HCT116 (cell line): ENCODE data around the gene MYH15. TPM values are rescaled to one million over a fixed set of nuclear protein-coding genes. Genes with fewer than 3 reads are reported as not detected.

Experiments
- ATAC-seq: fragments of 200-7000 bp; cut with Tn5 transposase; 2 replicates; pipeline ENCODE4 v1.9.1; 2020; ENCODE audit warnings: mild to moderate bottlenecking, moderate library complexity
- BruUV-seq: library from RNA; stranded (reverse); fragments of 400-500 nt; replicated peaks from 2 replicates; lab custom pipeline; 2021; lab: Mats Ljungman, UMichigan
- CTCF ChIA-PET: fragments of 300-600 bp; sonication (Branson Sonifier 250); formaldehyde crosslinking; loops from one replicate; lab custom pipeline; 2021; ENCODE audit warnings: antibody characterized with exemption; lab: Charles Lee
- POLR2A ChIA-PET: fragments of 300-600, 350-600 bp; sonication (Branson Sonifier 250); formaldehyde crosslinking; loops from one replicate; lab custom pipeline; 2021; ENCODE audit warnings: antibody characterized with exemption; lab: Charles Lee
- RAD21 ChIA-PET, 2 experiments: fragments of 300-600 bp; sonication (Branson Sonifier 250); formaldehyde crosslinking; loops; one replicate each; lab custom pipeline; 2023; ENCODE audit warnings: low total read pairs in 2 of 2; ENCODE audit not compliant: uncharacterized antibody in 2 of 2, unreplicated experiment in 2 of 2, low non-redundant PET in 1 of 2; lab: Charles Lee
- DNase-seq: peaks from one replicate; pipeline ENCODE4 v3.0.0-alpha.2; 2010; ENCODE audit warnings: low read depth, low spot score
- H2AFZ ChIP-seq: fragments of 200-600 bp; shearing (Covaris generic), sonication (generic); 2 replicates; pipeline ENCODE4 v1.6.1; 2017; ENCODE audit warnings: low read depth, mixed run types, mixed read lengths, antibody characterized with exemption, low read length; ENCODE audit not compliant: poor library complexity, severe bottlenecking
- H3K27ac ChIP-seq: 2 replicates; pipeline ENCODE4 v1.5.1; 2012; ENCODE audit warnings: low read depth, low read length
- H3K27me3 ChIP-seq: fragments of 200-600 bp; sonication (generic); 2 replicates; pipeline ENCODE4 v1.6.1; 2016; ENCODE audit warnings: mixed run types, low read length, mixed read lengths; ENCODE audit not compliant: insufficient read depth
- H3K36me3 ChIP-seq, 2 experiments: fragments of 200-500 bp in 1 of 2; fragments of 200-600 bp in 1 of 2; sonication (Bioruptor generic) in 1 of 2; sonication (generic) in 1 of 2; 2 replicates each; pipeline versions ENCODE4 v1.5.1 to v1.6.1; 2014 to 2016; ENCODE audit warnings: low read length in 2 of 2, inconsistent platforms in 1 of 2, mixed read lengths in 1 of 2, mixed run types in 1 of 2; ENCODE audit not compliant: insufficient read depth in 2 of 2, control insufficient read depth in 1 of 2
- H3K4me1 ChIP-seq, 2 experiments: fragments of 200-600 bp in 1 of 2; sonication (generic) in 1 of 2; 2 replicates each; pipeline versions ENCODE4 v1.5.1 to v1.6.1; 2012 to 2017; ENCODE audit warnings: low read length in 2 of 2, inconsistent platforms in 1 of 2, mild to moderate bottlenecking in 1 of 2, mixed read lengths in 1 of 2, mixed run types in 1 of 2, moderate library complexity in 1 of 2; ENCODE audit not compliant: insufficient read depth in 2 of 2, control insufficient read depth in 1 of 2
- H3K4me2 ChIP-seq: fragments of 200-600 bp; sonication (generic); 2 replicates; pipeline ENCODE4 v1.6.1; 2017; ENCODE audit warnings: mixed run types, low read length, mixed read lengths
- H3K4me3 ChIP-seq, 2 experiments: fragments of 200-600 bp in 1 of 2; sonication (generic) in 1 of 2; replicated peaks in 1 of 2; 2 replicates each; pipeline ENCODE4 v1.5.1; 2011 to 2016; ENCODE audit warnings: low read length in 2 of 2, control low read depth in 1 of 2, low read depth in 1 of 2, mild to moderate bottlenecking in 1 of 2, mixed read lengths in 1 of 2, mixed run types in 1 of 2
- H3K79me2 ChIP-seq: fragments of 200-600 bp; sonication (generic); 2 replicates; pipeline ENCODE4 v1.6.1; 2017; ENCODE audit warnings: mild to moderate bottlenecking, mixed run types, low read length, moderate library complexity, mixed read lengths; ENCODE audit not compliant: insufficient read depth
- H3K9ac ChIP-seq: fragments of 200-600 bp; sonication (generic); 2 replicates; pipeline ENCODE4 v1.6.1; 2016; ENCODE audit warnings: low read length, mixed read lengths
- H3K9me2 ChIP-seq: fragments of 200-600 bp; sonication (generic), shearing (Covaris generic); 2 replicates; pipeline ENCODE4 v1.6.1; 2017; ENCODE audit warnings: mixed run types, mild to moderate bottlenecking, moderate library complexity; ENCODE audit not compliant: insufficient read depth
- H3K9me3 ChIP-seq, 2 experiments: fragments of 200-500 bp in 1 of 2; fragments of 200-600 bp in 1 of 2; sonication (Bioruptor generic) in 1 of 2; sonication (generic) in 1 of 2; 2 replicates each; pipeline ENCODE4 v1.6.1; 2014 to 2017; ENCODE audit warnings: low read length in 2 of 2, mixed read lengths in 2 of 2, inconsistent platforms in 1 of 2, low read depth in 1 of 2, mild to moderate bottlenecking in 1 of 2, mixed run types in 1 of 2, moderate library complexity in 1 of 2; ENCODE audit not compliant: control insufficient read depth in 1 of 2, insufficient read depth in 1 of 2
- H4K20me1 ChIP-seq: fragments of 200-600 bp; sonication (generic), shearing (Covaris generic); 2 replicates; pipeline ENCODE4 v1.6.1; 2017; ENCODE audit warnings: mixed run types, mild to moderate bottlenecking, moderate library complexity; ENCODE audit not compliant: insufficient read depth
- CBX3 ChIP-seq: IDR thresholded peaks from 2 replicates; pipeline ENCODE4 v1.6.1; 2012; ENCODE audit warnings: low read depth
- CEBPB ChIP-seq: IDR thresholded peaks from 2 replicates; pipeline ENCODE4 v1.6.1; 2012; ENCODE audit warnings: low read depth
- EGR1 ChIP-seq: IDR thresholded peaks from 2 replicates; pipeline ENCODE4 v1.6.1; 2012; ENCODE audit warnings: low read depth
- EZH2 ChIP-seq: fragments of 200-600 bp; sonication (generic); IDR thresholded peaks from 2 replicates; pipeline ENCODE4 v1.6.1; 2017; ENCODE audit warnings: antibody characterized with exemption, mixed run types
- EZH2phosphoT487 ChIP-seq: fragments of 200-600 bp; IDR thresholded peaks from 2 replicates; pipeline ENCODE4 v1.6.1; 2018; ENCODE audit warnings: antibody characterized with exemption, borderline replicate concordance
- JUND ChIP-seq: IDR thresholded peaks from 2 replicates; pipeline ENCODE4 v1.6.1; 2012
- POLR2AphosphoS5 ChIP-seq: IDR thresholded peaks from 2 replicates; pipeline ENCODE4 v1.6.1; 2011; ENCODE audit warnings: mild to moderate bottlenecking, low read depth, low read length, moderate library complexity
- ZFX ChIP-seq: fragments of 450-650 bp; IDR thresholded peaks from 2 replicates; pipeline ENCODE4 v1.6.1; 2017
- ZNF274 ChIP-seq: fragments of 200-500 bp; sonication (Bioruptor generic); IDR thresholded peaks from 2 replicates; pipeline ENCODE4 v1.6.1; 2014; ENCODE audit warnings: mild to moderate bottlenecking, low read depth, low read length, inconsistent platforms
- intact Hi-C: fragments of 100-400 bp; cut with micrococcal nuclease; formaldehyde crosslinking; loops from 2 replicates; pipeline ENCODE4 v1.10.0; 2022
- total RNA-seq: library from RNA; stranded (reverse); gene quantifications from one replicate; pipeline ENCODE4 v1.2.1, GENCODE V29; 2021; ENCODE audit not compliant: unreplicated experiment
- TF ChIP-seq, protein P1 (sequence below): IDR thresholded peaks from 2 replicates; pipeline ENCODE4 v1.6.1; 2012
- TF ChIP-seq, protein P2 (sequence below), 3 experiments: fragments of 200-600 bp in 1 of 3; sonication (generic) in 1 of 3; IDR thresholded peaks in 2 of 3; conservative IDR thresholded peaks in 1 of 3; 2 replicates each; pipeline ENCODE4 v1.5.1; 2012 to 2017; ENCODE audit warnings: low read depth in 2 of 3, low read length in 2 of 3, antibody characterized with exemption in 1 of 3, borderline replicate concordance in 1 of 3, control low read depth in 1 of 3, mild to moderate bottlenecking in 1 of 3, mixed read lengths in 1 of 3, mixed run types in 1 of 3, moderate library complexity in 1 of 3; ENCODE audit not compliant: insufficient read depth in 1 of 3

The MYH15 gene
- total RNA-seq, 1 experiment from 2014 or later: 11.2 TPM

DNA sequence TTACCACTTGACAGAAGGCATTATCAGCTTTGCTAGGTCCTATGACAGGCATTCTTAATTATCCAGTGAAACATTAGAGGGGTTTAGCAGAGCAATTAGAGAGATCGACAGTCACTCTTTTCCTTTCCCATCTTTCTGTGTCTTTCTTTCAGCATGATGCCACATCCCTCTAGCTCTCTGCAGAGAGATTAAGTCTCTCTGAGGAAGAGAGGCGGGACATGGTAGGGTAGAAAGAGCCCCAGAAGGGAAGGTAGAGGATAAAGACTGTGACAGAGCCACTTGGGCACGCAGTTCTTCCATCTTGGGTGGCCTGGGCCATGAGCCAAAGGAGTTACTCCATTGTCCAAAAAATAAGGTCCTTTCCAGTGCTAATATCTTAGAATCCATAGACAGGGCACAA lies 158.2 kb downstream of the MYH15 start:
- DNase-seq (no peak), ATAC-seq (no peak)
- CTCF ChIA-PET: no interaction called here
- Histone ChIP-seq H3K9me3 (no peaks in the 10 kb centered on the region), H3K9me2 (no peaks in the 10 kb centered on the region), H3K4me1 (no peaks in the 10 kb centered on the region), H3K27ac (no peak overlapping the region), H3K79me2 (no peaks in the 10 kb centered on the region), H3K36me3 (no peaks in the 10 kb centered on the region), H3K4me2 (no peak overlapping the region), H3K4me3 (no peak overlapping the region), H3K27me3 (no peaks in the 10 kb centered on the region), H3K9ac (no peak overlapping the region), H2AFZ (no peak overlapping the region), H4K20me1 (no peaks in the 10 kb centered on the region)
- intact Hi-C loops: no loop called here
- TF ChIP-seq, protein P1, sequence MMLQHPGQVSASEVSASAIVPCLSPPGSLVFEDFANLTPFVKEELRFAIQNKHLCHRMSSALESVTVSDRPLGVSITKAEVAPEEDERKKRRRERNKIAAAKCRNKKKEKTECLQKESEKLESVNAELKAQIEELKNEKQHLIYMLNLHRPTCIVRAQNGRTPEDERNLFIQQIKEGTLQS: no peak
- TF ChIP-seq CEBPB (no peak), POLR2AphosphoS5 (no peak), ZFX (no peak), JUND (no peak), CBX3 (no peak), ZNF274 (no peak), EZH2phosphoT487 (no peak), EGR1 (no peak), EZH2 (no peak)
- TF ChIP-seq, protein P2, sequence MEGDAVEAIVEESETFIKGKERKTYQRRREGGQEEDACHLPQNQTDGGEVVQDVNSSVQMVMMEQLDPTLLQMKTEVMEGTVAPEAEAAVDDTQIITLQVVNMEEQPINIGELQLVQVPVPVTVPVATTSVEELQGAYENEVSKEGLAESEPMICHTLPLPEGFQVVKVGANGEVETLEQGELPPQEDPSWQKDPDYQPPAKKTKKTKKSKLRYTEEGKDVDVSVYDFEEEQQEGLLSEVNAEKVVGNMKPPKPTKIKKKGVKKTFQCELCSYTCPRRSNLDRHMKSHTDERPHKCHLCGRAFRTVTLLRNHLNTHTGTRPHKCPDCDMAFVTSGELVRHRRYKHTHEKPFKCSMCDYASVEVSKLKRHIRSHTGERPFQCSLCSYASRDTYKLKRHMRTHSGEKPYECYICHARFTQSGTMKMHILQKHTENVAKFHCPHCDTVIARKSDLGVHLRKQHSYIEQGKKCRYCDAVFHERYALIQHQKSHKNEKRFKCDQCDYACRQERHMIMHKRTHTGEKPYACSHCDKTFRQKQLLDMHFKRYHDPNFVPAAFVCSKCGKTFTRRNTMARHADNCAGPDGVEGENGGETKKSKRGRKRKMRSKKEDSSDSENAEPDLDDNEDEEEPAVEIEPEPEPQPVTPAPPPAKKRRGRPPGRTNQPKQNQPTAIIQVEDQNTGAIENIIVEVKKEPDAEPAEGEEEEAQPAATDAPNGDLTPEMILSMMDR (IDR thresholded peaks at IDR 0.05 in 2 of 3, conservative IDR thresholded peaks at IDR 0.05 in 1 of 3; ENCODE audit: borderline replicate concordance in 1 of 3, insufficient read depth in 1 of 3, low read depth in 2 of 3, low read length in 2 of 3): no peak
- RAD21 ChIA-PET: no interaction called here
- POLR2A ChIA-PET: no interaction called here
- no TSS peak for BruUV-seq
